Measurements from ENCODE around the gene TRIM7. TPM values are rescaled to one million over a fixed set of nuclear protein-coding genes. Genes with fewer than 3 reads are reported as not detected.

TRIM7 gene
- total RNA-seq, 1 donor from 2014 or later, result not detected

- Mint-ChIP-seq H3K27ac (ENCODE audit: unreplicated experiment) (peak overlapping the region; percentile 99), H3K9me3 (ENCODE audit: unreplicated experiment) (no peaks in the 10 kb centered on the region), H3K27me3 (ENCODE audit: unreplicated experiment) (peaks cover 37% of the 10 kb centered on the region), H3K4me3 (ENCODE audit: unreplicated experiment) (peak overlapping the region; percentile 98), H3K4me1 (ENCODE audit: unreplicated experiment) (peaks cover 28% of the 10 kb centered on the region), H3K36me3 (ENCODE audit: low read depth, unreplicated experiment) (peaks cover 12% of the 10 kb centered on the region)
- TF ChIP-seq CTCF (IDR thresholded peaks at IDR 0.05; ENCODE audit: unreplicated experiment), result no peak
- DNase-seq (ENCODE audit: low spot score), result peak; percentile 98
Measured at GRCh38 chr5:181221792-181222629, 17.0 kb upstream of the TRIM7 start.

- H3K27me3 Mint-ChIP-seq (ENCODE audit: unreplicated experiment), result peaks cover 38% of the 10 kb centered on the region
- peaks cover 12% of the 10 kb centered on the region for H3K36me3 Mint-ChIP-seq (ENCODE audit: low read depth, unreplicated experiment)
- DNase-seq (ENCODE audit: low spot score), result no peak
- peak overlapping the region; percentile 98 for H3K4me3 Mint-ChIP-seq (ENCODE audit: unreplicated experiment)
- H3K4me1 Mint-ChIP-seq (ENCODE audit: unreplicated experiment), result peaks cover 31% of the 10 kb centered on the region
- no peaks in the 10 kb centered on the region for H3K9me3 Mint-ChIP-seq (ENCODE audit: unreplicated experiment)
- no peak for TF ChIP-seq CTCF (IDR thresholded peaks at IDR 0.05; ENCODE audit: unreplicated experiment)
- H3K27ac Mint-ChIP-seq (ENCODE audit: unreplicated experiment), result no peak overlapping the region
Measured at GRCh38 chr5:181221105-181221791, 16.3 kb upstream of the TRIM7 start.

GRCh38 chr5:181220178-181220515, 15.2 kb upstream of the TRIM7 start:
- Mint-ChIP-seq H3K4me1 (ENCODE audit: unreplicated experiment) (peaks cover 29% of the 10 kb centered on the region), H3K36me3 (ENCODE audit: low read depth, unreplicated experiment) (peaks cover 12% of the 10 kb centered on the region), H3K9me3 (ENCODE audit: unreplicated experiment) (no peaks in the 10 kb centered on the region), H3K4me3 (ENCODE audit: unreplicated experiment) (no peak overlapping the region), H3K27ac (ENCODE audit: unreplicated experiment) (no peak overlapping the region), H3K27me3 (ENCODE audit: unreplicated experiment) (peaks cover 39% of the 10 kb centered on the region)
- DNase-seq (ENCODE audit: low spot score), result no peak
- no peak for TF ChIP-seq CTCF (IDR thresholded peaks at IDR 0.05; ENCODE audit: unreplicated experiment)

- Mint-ChIP-seq H3K4me3 (ENCODE audit: unreplicated experiment) (peak overlapping the region; percentile 42), H3K36me3 (ENCODE audit: low read depth, unreplicated experiment) (peaks cover 12% of the 10 kb centered on the region), H3K27ac (ENCODE audit: unreplicated experiment) (no peak overlapping the region), H3K4me1 (ENCODE audit: unreplicated experiment) (peaks cover 26% of the 10 kb centered on the region), H3K9me3 (ENCODE audit: unreplicated experiment) (no peaks in the 10 kb centered on the region), H3K27me3 (ENCODE audit: unreplicated experiment) (peaks cover 39% of the 10 kb centered on the region)
- no peak for TF ChIP-seq CTCF (IDR thresholded peaks at IDR 0.05; ENCODE audit: unreplicated experiment)
- no peak for DNase-seq (ENCODE audit: low spot score)
Measured at GRCh38 chr5:181219262-181220177, 14.5 kb upstream of the TRIM7 start.

All from endothelial cell (in vitro differentiated cells).